SH-SY5Y (cell line): Measurements from ENCODE around the gene UTS2B.
A peak's percentile ranks its signal among the peaks of the same experiment; 100 is the strongest.

Experiments used
- GATA2 ChIP-seq: IDR thresholded peaks from 2 replicates; pipeline ENCODE4 v1.6.1; 2011; ENCODE audit warnings: mild to moderate bottlenecking, low read depth, low read length
- GATA3 ChIP-seq: IDR thresholded peaks from 2 replicates; pipeline ENCODE4 v1.6.1; 2011; ENCODE audit warnings: low read depth, mild to moderate bottlenecking, low read length, moderate library complexity

Gene UTS2B

GRCh38 chr3:191316876-191317603, 13.3 kb downstream of the UTS2B start:
- TF ChIP-seq GATA3: no peak
- no peak for TF ChIP-seq GATA2

DNA sequence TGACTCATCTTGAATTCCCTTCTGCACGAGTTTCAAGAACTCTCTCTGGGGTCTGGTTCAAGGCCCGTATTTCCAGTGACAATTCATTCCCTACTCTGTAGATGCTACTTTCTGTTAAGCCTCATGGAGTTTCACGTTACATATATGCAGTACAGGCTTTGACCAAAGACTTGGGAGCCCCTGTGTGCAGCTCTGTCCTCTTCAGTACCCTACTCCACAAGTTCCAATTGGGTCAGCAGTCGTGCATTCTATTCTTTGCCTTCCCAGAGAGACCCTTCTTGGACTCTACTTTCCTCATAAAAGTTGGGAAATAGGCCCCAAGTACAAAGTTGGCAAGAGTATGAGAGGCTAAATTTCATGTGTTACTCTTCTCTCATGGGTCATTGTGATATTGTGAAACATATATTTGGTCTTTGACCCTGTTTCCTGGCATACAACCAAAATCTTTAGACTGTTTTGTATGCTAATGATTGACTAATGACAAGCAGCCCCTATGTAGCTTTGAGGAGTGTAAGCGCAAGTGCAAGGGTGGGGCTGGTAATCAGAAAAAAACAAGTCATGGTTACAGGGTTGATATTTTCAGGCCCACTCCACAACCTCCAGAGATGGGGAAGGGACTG, 16.1 kb downstream of the UTS2B start:
- TF ChIP-seq GATA3 (no peak), GATA2 (no peak)

DNA sequence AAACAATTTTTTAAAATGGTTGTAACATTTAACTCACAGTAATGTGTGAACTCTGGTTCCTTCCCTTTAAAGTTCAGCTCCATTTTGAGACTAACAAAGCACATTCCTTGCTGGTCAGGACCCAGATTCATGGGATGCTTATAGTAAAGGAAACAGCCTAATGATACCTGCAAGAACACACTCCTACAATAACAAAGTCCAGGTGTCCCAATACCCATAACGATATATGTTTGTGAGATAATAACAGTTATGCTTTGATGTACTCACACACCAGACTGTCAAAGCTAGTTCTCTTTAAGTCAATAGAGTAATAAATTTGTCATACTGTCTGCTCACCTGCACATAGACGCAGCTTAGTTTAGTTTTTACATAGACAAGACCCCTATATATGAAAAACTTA, 17.0 kb downstream of the UTS2B start:
- TF ChIP-seq GATA3 (no peak), GATA2 (no peak)

DNA sequence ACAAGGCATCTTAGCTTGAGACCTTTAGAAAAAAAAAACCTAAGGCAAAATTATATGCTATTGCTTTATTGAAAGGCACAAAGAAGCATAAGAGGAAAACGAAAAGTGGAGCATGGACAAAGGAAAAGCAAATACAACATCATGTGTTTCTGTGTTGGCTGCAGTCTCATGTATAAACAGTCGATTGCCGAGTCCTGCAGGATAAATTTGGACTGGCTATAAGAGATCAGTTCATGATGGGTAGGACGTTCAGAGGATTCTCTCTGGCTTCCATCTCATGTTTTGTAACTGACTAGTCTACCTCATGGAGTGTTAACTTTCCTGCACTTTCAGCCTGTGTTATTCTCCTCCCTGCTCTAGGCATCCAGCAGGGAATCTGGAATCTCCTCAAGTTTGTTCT, 23.0 kb downstream of the UTS2B start:
- TF ChIP-seq GATA2 (no peak), GATA3 (no peak)

DNA sequence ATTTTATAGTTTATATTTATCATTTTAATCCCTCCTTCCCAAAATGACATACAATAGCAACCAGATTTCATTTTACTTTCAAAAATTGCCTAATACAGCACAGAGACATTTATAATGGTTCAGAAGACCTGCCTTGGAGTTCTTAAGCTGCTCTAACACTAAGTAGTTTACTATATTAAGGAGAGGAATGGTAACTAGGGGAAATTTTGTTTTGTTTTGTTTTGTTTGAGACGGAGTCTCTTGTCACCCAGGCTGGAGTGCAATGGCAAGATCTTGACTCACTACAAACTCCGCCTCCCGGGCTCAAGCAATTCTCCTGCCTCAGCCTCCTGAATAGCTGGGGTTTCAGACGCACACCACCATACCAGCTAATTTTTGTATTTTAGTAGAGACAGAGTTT, 23.9 kb downstream of the UTS2B start:
- TF ChIP-seq GATA3: no peak
- TF ChIP-seq GATA2: no peak

DNA sequence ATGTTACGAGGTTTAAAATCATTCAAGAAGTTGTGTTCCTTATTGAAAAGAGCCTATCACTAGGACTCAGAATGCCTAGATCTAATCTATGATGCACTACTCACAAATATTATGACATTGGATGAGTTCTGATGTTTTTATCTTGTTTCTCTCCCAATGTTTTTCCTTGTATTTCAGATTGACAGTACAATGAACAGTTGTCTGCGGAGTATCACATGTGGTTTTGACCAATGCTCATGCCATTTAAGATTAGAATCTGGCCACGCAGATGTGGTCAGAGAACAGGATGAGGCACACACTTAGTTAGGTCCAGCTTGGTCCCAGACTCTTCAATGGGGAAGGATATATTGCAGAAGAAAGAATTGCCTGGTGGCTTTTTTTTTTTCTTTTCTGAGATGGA, 26.7 kb downstream of the UTS2B start:
- TF ChIP-seq GATA2 (peak; percentile 24; the same call in 1 of the 2 replicates), GATA3 (no peak)

- TF ChIP-seq GATA3 (no peak), GATA2 (no peak)
These were observed 27.9 kb downstream of the UTS2B start for GRCh38 chr3:191302451-191302850.

GRCh38 chr3:191301782-191302411, 28.4 kb downstream of the UTS2B start:
- TF ChIP-seq GATA2: no peak
- TF ChIP-seq GATA3: no peak

GRCh38 chr3:191301017-191301416, 29.3 kb downstream of the UTS2B start:
- TF ChIP-seq GATA2 (no peak), GATA3 (no peak)

DNA sequence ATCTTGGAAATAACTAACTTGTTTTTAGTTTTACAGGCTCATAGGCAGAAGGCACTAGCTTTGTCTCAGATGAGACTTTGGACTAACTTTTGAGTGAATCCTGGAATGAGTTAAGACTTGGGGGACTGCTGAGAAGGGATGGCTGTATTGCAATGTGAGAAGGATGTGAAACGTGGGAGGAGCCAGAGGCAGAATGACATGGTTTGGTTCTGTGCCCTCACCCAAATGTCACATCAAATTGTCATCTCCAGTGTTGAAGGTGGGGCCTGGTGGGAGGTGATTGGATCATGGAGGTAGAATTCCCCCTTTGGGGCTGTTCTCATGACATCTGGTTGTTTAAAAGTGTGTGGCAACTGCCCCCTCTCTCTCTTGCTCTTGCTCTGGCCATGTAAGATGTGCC, 29.9 kb downstream of the UTS2B start:
- TF ChIP-seq GATA3 (no peak), GATA2 (no peak)

DNA sequence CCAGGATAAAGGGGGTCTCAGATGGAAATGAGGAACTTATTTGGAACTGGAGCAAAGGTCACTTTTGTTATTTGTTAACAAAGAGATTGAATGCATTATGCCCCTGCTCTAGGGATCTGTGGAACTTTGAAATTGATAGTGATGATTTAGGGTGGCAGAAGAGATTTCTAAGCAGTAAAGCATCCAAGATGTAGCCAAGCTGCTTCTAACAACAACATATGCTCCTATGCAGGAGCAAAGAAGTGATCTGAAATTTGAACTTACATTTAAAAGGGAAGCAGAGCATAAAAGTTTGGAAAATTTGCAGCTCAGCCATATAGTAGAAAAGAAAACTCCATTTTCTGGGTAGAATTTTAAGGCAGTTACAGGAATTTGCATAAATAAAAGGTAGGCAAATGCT, 31.5 kb downstream of the UTS2B start:
- TF ChIP-seq GATA2: no peak

- no peak for TF ChIP-seq GATA3
- TF ChIP-seq GATA2: no peak
These were observed 34.2 kb downstream of the UTS2B start for GRCh38 chr3:191296041-191296541.

DNA sequence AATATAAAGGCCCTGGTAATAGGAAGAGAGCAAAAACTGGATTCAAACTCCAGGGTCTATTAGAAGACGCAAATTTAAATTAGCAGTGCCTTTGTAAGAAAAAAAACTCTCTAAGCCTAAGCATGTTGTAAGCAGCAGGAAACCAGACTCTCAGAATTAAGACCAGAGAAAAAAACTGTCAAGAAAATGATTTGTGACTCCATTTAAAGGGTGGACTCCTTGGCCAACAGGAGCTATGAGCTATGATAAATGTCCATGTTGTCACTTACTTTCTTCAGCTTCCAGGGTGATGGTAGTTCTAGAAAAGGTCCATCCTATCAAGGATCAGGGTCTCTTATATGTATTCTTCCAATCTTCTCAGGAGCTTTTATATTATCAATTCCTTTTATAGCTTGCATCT, 36.0 kb downstream of the UTS2B start:
- TF ChIP-seq GATA3 (no peak), GATA2 (no peak)

- TF ChIP-seq GATA3: no peak
- no peak for TF ChIP-seq GATA2
These were observed 37.9 kb downstream of the UTS2B start for GRCh38 chr3:191292243-191293015.
